ENCODE results near the gene E2F4.
A peak's percentile ranks its signal among the peaks of the same experiment; 100 is the strongest.

The E2F4 gene

DNA sequence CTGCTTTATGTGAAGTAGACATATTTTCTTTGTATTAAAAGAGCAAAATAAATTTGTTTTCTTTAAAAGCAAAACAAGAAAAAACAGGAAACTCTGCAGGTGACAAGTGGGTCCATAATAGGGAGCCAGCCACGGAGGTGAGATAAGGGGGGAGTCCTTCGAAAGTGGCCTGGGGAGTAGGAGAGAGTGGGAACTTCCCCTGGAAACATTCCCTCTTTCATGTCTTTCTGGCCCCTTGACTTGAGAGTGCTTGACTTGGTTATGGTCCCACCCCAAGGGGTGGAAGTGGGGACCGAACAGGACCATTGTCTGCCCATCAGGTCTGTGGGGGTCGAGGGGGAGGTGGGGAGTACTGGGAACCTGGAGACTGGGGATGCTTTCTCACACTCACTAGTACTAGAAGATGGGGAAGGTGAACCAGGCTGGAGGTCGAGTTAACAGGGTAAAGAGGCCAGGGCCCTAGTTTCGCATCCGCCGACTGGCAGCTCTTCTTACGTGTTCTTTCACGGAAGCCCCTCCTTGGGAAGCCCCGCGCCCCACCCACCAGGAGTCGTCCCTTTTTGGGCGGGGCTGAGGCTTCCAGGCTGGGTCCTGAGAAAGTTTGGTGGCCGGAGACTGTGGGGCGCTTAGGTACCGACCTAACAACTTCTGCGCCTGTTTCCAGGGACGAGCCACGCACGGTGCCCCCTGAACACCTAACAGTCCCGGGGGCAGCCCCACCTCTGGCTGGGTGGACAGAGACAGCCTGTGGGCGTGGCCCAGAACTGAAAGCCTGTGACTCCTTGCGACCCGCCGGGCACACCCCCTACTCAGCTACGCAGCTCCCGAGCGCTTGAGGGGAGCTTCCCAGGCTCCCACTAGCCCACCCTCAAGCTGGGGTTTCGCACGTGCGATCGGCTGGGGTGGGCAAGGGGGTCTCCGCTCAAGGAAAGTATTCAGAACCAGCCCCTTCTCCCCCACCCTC lies 33.0 kb upstream of the E2F4 start:
- DNase-seq, result peak; percentile 88

DNA sequence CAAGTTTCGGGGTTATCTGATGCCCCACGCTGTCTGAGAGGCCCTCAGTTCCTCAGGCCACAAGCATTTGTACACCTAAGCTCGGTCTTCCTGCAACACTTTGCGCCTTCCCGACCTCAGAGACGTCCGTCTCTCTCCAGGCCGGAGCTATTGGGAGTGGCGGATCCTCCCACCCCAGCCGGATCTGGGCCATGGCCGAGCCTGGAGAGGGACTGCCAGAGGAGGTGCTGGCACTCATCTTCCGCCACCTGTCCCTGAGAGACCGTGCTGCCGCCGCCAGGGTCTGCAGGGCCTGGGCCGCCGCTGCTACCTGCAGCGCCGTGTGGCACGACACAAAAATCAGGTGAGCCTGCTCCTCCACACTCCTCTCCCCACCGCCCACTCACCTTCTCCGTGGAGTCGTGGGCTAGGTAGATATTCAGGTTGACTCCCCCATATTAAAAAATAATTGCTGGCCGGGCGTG lies 30.3 kb upstream of the E2F4 start:
- DNase-seq, result no peak

DNA sequence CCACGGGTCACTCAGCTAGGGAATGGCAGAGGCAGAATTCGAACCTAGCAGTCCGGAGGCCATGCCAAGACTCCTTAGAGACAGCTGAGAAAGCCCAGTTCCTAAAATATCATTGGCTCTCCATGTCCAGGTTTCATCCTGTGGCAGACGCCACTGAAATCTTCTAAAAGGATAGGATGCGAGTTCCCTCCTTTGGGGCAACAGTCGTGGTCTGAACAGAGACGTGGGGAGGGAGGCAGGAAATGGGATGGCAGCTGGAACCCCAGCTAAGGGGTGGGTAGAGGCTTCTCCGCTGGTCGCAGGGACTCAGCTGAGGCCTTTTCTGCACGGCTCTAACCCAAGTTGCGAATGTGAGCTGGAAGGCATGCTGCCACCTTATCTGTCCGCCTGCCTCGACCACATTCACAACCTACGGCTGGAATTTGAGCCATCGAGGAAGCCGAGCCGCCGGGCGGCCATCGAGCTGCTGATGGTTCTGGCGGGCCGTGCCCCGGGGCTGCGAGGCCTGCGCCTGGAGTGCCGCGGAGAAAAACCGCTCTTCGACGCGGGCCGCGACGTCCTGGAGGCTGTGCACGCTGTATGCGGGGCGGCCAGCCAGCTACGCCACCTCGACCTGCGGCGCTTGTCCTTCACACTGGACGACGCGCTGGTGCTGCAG lies 29.3 kb upstream of the E2F4 start:
- no peak for DNase-seq

DNA sequence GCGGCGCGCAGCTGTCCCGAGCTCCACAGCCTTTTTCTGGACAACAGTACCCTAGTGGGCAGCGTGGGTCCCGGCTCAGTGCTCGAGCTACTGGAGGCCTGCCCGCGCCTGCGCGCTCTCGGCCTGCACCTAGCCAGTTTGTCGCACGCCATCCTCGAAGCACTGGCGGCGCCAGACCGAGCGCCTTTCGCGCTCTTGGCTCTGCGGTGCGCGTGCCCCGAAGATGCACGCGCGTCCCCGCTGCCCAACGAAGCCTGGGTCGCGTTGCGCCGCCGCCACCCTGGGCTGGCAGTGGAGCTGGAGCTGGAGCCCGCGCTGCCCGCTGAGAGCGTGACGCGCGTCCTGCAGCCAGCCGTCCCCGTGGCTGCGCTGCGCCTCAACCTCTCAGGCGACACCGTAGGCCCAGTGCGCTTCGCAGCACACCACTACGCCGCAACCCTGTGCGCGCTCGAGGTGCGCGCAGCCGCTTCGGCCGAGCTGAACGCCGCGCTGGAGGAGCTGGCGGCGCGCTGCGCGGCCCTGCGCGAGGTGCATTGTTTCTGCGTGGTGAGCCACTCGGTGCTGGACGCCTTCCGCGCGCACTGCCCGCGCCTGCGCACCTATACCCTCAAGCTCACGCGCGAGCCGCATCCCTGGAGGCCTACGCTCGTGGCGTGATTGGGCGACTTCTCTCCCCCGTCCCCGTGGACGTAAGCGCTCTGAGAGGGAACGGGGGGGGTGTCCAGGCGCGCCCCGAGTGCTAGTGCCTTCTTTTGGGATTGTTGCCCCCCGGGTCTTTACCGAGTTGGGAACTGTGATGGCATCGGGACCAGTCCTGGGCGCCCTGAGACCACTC lies 28.6 kb upstream of the E2F4 start:
- DNase-seq, result peak; percentile 70

DNA sequence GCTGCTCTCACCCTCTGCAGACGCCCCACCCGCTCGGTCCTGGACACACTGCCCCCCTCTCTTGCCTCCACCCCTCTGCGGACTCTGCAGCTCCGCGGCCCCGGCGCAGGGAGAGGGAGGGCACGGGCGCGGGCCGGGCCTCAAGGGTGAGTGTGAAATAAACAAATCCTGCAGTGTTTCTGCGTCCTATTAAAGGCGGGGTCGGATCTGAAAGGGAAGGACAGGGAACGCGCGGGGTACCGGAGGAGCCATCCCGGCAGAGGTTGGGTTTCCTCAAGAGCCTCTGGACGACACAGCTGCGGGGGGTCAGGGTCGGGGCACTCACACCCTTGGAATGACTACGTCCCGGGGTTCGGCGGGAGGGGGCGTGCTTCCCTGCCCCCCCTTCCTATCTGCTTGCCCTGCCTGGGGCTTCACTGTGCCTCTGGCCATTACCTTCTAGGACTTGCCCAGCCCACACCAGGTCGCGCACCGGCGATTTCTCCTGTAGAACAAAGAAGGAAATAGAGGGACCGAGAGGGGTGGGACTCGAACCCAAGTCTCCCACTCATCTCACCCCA lies 27.9 kb upstream of the E2F4 start:
- DNase-seq, result no peak

DNA sequence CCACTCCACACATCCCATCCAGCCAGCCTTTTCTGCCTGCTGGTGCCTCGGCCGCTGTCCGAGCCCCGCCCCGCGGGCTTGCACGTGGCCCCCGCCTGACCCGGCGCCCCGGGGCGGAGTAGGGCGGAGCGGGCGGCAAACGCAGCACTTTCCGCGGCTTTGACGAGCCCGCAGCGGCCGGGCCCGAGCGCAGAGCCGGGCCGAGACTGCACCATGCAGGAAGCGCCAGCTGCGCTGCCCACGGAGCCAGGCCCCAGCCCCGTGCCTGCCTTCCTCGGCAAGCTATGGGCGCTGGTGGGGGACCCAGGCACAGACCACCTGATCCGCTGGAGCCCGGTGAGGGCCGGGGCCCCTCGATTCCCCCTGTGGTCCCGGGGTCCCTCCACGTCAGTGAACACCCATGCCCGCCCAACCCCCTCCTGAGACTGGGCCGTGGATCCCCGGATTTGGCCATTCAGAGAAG lies 27.3 kb upstream of the E2F4 start, which contains the start of gene HSF4:
HSF4 (plus strand) TSS at position 147 of the 463 bp plus-strand sequence; CDS start at position 214, 67 bp downstream.
- peak; percentile 33 for DNase-seq

DNA sequence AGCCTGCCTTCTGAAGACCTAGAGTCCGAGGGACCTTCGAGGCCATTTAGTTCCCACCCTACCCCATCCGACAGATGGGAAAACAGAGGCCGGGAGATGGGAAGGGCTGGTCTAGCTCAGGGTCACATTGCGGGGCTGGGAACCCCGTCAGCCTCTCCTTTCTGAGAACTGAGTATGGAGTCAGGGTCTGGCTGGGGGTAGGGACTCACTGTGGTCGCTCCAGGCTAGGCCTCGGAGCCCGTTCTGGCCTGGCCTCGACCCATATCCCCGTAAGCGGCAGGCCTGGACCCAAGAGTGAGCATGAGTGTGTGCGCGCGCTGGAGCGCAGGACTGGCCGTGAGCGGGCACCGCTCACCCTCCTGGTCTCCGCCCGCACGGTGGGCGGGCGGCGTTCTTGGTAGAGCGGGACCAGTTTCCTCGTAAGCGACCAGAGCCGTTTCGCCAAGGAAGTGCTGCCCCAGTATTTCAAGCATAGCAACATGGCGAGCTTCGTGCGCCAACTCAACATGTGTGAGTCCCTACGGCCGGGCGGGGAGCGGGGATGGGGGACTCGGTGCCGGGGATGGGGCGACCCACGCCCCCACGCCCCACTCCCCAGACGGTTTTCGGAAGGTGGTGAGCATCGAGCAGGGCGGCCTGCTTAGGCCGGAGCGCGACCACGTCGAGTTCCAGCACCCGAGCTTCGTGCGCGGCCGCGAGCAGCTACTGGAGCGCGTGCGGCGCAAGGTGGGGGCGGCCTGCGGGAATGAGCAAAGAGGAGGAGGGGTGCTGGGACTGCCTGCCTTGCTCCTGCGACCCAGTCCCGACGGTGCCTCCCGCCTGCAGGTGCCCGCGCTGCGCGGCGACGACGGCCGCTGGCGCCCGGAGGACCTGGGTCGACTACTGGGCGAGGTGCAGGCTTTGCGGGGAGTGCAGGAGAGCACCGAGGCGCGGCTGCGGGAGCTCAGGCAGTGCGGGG lies 26.6 kb upstream of the E2F4 start:
- DNase-seq, result peak; percentile 31

DNA sequence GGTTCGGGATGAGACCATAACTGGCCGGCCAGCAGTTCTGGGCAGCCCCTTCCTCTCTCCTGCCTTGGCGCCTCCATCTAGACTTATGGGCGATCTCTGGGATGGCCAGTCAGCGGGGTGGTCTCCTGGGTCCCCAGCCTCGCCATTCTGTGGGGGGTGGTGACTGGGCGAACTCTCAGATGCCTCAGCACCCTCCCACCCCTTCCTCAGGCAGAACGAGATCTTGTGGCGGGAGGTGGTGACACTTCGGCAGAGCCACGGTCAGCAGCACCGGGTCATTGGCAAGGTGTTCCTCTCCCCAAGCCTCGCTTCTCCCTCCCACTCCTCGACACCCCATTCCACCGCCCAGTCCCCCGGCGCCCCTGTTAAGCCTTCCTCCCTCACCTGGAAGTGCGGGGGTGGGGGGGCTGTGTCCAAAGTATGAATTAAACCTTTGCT lies 25.8 kb upstream of the E2F4 start:
- DNase-seq, result no peak

DNA sequence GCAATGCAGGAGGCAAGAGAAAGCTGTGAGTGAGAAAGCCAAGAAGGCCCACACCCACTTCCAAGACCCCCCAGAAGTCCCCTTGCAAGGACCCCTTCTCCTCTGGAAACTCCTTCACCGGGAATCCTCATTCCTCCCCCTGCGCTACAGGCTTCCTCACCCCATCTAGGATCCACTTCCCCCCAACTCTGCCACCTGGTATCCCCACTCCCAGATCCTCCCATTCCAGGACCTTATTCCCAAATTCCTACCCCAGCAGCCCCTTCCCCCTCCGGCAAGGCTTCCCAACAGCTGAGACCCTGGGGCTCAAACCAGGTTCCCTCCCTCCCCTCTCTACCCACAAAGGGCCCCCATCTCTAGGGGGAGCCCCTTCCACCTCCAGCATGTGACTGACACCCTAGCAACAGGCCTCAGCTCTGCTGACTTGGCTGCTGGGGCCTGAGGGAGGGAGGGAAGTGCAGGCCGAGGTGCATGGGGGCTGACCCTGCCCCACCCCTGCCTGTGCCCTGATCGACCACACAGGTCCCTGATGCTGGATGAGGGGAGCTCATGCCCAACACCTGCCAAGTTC lies 25.3 kb upstream of the E2F4 start:
- DNase-seq, result no peak

DNA sequence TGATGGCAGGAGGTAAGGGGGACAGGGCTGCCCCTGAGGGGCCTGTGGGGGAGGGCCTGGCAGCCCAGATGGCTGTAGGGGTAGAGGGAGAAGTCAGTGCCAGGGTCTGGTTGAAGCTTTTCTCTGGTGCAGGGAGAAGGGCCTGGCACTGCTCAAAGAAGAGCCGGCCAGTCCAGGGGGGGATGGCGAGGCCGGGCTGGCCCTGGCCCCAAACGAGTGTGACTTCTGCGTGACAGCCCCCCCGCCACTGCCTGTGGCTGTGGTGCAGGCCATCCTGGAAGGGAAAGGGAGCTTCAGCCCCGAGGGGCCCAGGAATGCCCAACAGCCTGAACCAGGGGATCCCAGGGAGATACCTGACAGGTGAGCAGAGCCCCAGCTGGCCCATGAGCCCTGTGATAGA lies 24.4 kb upstream of the E2F4 start:
- no peak for DNase-seq

DNA sequence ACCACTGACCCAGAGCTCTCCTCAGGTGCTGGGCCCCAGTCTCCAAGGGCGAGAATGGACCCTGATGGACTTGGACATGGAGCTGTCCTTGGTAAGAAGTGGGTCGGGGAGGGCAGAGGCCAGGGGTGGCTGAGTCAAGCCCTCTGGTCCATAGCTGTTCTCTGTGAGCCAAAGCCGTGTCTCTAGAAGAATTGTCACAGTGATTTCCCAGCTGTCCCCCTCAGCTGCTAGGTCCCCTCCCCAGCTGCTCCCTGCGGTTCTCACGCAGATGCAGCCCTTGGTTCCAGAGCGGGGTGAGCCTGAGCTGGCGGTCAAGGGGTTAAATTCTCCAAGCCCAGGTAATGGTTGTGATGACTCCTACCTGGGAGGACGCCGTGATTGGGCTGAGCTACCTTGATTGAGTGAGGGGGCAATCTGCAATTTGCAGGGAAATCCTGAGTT lies 22.9 kb upstream of the E2F4 start:
- DNase-seq, result no peak

DNA sequence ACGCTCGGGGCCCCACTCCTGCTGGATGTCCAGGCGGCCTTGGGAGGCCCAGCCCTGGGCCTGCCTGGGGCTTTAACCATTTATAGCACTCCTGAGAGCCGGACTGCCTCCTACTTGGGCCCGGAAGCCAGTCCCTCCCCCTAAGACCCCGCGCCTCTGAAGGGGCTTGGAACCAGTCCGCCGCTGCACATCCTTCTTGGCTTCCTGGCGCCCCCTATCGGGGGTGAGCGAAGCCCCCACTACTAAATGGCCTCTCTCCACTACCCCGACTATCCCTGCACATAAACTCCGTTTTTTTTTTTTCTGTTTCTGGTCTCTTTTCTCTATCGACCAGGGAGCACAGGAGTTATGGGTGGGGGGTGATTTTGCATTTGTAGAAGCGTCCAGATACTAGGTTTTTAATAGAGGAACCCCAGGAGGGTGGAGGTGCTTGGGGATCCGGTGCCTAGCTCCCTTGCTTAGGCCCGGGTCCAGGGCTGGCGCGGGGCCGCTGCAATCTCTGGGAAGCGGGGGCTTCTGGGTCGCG lies 22.2 kb upstream of the E2F4 start:
- peak; percentile 59 for DNase-seq

DNA sequence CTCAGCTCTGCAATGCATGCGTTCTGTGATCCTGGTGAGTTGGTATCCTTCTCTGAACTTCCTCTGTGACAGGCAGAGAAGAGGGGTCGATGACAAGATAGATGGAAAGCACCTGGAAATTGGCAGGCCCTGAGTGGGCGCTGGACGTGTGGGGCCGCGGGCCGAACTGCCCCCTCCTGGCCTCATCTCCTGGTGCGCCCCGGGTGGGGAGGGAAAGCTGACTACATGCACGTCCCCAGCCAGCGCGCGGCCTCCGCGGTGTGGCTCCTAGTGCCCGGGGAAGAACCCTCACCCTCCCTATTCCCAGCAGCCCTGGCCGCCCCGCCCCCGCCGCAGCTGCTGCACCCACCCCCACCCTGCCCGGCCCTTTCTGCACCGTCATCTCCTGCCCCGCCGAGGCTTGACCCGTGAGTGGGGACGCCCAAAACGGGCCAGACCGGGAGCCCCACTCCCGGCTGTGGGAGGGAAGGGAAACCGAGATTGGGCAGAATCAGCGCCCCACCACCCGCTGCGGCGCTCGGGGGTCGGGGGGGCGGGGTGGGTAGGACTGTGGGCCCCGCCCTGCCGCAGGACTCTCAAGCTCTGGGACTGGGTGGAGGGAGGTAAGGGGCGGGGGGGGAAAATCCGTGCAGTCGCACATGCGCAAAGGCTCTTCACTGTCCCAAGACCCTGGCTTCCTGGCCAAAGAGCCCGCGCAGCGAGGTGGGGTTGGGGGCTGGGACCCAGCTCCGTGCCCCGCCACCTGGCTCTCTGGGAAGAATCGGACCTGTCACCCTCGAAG lies 21.6 kb upstream of the E2F4 start, which contains the start of gene NOL3:
NOL3 (plus strand) TSS at position 371 of the 781 bp plus-strand sequence.
- DNase-seq, result peak; percentile 75

DNA sequence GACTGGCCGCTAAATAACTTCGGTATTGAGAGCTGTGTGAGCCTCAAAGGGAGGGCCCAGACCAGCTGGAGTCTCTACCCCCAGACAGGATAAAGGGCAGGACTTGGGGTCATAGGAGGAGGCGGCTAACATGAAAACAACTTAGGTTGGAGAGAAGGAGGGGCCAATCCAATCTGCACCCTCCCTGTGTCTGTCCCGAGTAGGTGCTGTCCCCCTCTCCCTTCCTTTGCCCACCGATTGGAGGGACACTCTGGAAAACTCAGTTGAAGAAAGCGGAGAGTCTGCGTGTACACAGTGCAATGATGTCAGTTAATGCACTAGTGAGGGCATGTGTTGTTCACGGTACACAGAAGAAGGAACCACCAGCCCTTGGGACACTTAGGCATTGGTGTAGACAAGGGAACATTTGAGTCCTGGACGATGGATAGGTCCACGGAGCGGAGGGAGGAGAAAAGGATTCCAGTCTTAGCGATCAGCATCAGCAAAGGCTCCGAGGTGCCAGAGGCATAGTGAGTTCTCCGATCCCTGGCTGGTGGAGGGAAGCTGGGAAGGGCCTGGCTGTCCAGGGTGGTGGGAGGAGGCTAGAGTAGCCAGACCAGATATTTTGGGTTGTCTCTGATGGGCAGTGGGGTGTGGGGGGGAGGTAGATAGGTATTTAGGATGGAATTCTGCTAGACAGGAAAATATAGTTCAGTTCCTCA lies 20.9 kb upstream of the E2F4 start:
- no peak for DNase-seq

DNA sequence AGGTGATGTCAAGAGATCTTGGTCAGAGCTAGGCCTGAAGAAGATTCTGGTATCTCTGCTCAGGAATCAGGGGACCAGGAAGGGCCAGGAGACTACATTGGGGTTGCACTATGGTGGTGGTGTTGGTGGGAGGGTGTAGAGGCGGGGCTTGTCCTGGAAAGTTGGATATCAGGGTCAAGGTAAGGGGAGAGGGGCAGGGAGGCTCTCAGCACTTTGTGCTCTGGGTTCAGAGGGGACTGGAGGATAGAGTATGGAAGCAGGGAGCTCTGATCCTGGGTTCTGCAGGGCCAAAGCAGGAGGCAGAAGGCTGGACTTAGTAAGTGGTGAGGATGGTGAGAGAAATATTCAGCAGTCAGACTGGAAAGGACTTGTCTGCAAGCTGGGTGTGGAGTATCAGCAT lies 18.6 kb upstream of the E2F4 start:
- no peak for DNase-seq

DNA sequence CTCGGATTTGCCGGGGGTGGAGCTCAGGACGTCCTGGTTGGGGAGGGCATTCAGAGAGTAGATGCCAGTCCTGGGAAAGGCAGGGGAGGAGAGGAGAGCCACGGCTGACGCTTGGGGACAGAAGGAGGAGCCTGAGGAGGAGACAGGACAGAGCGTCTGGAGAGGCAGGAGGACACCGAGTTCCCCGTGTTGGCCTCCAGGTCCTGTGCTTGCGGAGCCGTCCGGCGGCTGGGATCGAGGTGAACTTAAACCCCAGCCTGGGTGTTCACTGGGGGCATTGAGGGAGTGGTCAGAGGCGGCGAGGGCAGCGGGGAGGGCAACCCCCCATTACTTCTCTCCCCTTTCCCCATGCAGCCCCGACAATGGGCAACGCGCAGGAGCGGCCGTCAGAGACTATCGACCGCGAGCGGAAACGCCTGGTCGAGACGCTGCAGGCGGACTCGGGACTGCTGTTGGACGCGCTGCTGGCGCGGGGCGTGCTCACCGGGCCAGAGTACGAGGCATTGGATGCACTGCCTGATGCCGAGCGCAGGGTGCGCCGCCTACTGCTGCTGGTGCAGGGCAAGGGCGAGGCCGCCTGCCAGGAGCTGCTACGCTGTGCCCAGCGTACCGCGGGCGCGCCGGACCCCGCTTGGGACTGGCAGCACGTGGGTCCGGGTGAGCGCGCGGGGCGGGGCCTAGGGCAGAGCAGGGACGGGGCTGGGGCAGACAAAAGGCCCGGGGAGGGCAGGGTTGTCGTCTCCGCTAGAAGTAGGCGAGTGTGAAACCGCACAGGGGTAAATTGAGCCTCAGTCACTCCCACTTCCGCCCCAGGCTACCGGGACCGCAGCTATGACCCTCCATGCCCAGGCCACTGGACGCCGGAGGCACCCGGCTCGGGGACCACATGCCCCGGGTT lies 17.9 kb upstream of the E2F4 start:
- DNase-seq, result peak; percentile 77

DNA sequence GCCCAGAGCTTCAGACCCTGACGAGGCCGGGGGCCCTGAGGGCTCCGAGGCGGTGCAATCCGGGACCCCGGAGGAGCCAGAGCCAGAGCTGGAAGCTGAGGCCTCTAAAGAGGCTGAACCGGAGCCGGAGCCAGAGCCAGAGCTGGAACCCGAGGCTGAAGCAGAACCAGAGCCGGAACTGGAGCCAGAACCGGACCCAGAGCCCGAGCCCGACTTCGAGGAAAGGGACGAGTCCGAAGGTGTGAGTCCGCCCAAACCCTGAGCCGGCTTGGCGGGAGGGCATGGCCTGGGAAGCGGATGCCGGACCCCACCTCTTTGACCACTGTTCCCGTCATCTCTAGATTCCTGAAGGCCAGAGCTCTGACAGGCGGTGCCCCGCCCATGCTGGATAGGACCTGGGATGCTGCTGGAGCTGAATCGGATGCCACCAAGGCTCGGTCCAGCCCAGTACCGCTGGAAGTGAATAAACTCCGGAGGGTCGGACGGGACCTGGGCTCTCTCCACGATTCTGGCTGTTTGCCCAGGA lies 17.2 kb upstream of the E2F4 start:
- no peak for DNase-seq

DNA sequence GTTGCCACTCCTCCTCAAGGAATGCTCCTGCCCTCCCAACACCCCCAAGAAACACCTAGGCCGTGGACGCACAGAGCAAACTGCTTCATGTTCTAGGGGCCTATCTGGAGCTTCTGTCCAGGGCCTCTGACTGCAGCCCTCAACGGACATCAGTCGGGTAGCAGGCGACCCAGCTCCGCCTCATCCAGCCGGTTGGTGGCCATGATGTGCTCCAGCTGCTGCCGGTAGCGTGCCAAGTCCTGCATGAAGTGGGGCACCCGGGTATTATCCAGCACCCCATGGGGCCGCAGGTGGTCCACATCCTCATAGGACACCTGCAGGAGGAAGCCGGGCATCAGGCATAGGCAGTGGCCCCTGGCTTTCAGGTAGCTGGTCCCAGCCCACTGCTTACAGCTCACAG lies 15.3 kb upstream of the E2F4 start:
- no peak for DNase-seq

Data from stimulated activated CD4-positive, alpha-beta T cell treated with anti-CD3 and anti-CD28 coated beads, Interleukin-15, amount 100 ng/mL, for 24 hours (primary cell).